GM12892 (cell line): ENCODE results near the gene CHSY1.
A peak's percentile ranks its signal among the peaks of the same experiment; 100 is the strongest.
"Not testable (repeated sequence)": the region's sequence is repeated elsewhere in the genome, so short reads cannot be mapped to it uniquely, and the experiment has no call there.

ENCODE experiments used
- DNase-seq: peaks from one replicate; pipeline ENCODE4 v3.0.0; 2011; ENCODE audit not compliant: insufficient read length
- FAIRE-seq: peaks from 2 replicates; lab custom pipeline; 2011; peaks lifted over from hg19 to GRCh38; lab: Jason Lieb, UNC
- POLR2A ChIP-seq: IDR thresholded peaks from 2 replicates; pipeline ENCODE4 v1.6.1; 2011; ENCODE audit warnings: low read depth, low read length, control low read depth
- POLR2AphosphoS5 ChIP-seq: IDR thresholded peaks from 2 replicates; pipeline ENCODE4 v1.6.1; 2011; ENCODE audit warnings: low read depth, low read length, control low read depth
- TAF1 ChIP-seq: IDR thresholded peaks from 2 replicates; pipeline ENCODE4 v1.6.1; 2011; ENCODE audit warnings: low read depth, mild to moderate bottlenecking, control low read depth, low read length, borderline replicate concordance

CHSY1 gene

DNA sequence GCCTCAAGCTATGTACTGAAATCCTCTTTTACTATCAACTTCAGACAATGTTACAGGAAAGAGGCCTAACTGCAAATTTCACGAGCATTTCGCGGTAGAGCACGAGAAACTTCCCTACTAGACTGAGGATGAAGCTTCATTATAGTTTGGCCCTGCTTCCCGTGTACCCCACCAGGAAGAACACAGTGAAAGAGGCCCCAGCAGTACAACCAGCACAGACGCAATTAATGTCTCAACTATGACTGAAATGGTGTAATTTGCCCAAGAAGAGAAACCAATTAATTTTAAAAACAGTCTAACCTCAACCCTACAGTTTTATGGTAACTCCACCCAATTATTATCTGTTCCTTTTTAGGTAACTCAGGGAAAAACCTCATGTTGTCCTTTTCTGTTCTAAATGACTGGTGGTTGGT is 12.1 kb downstream of the CHSY1 start:
- DNase-seq: no peak
- TF ChIP-seq POLR2A: 0 out of 2 replicates have a peak, but pooled peaks have one; percentile 10
- TF ChIP-seq POLR2AphosphoS5: no peak
- TF ChIP-seq TAF1: no peak
- FAIRE-seq: peak; percentile 57

DNA sequence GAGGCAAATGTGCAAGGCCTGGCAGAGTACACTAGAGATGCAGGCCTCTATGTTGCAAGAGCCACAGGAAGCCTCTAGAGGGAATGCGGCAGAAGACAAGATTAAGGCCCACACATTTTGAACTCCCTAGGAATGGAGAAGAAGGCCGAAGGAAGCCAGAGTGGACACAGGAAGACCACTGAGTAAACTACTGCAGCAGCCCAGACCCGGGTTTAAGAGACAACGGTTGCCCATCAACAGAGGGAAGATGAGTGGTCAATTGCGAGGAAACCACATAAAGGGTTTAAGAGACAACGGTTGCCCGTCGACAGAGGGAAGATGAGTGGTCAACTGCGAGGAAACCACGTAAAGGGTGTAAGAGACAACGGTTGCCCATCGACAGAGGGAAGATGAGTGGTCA is 14.6 kb downstream of the CHSY1 start:
- DNase-seq (no peak), FAIRE-seq (no peak)
- TF ChIP-seq POLR2A: no peak
- TF ChIP-seq TAF1: no peak
- no peak for TF ChIP-seq POLR2AphosphoS5

DNA sequence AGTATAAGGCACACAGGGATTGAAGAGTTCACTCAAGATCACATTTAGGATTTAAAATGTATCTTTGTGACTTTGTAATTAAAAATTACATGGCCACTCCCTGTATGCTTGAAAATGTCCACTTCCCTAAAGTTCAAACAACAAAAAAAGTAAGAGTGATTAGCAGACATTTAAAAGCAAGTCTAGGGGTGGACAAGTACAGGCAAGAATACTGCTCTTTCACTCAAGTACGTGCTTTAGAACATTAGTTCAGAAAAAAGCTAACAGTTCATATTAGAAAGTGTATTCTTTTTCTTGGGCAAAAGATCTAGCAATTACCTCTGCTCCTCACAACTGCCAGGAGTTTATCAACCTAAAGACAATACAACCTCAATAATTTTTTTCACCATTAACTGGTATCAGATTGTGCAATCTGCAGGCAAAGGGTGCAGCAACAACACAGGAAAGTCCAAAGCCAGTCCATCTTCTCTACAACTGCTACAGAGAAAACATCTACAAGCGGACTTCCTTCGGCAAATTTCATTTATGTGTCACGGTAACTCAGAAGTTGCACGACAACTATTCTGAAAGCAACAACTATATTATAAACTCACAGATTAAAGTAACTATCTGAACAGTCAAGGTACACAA is 18.1 kb downstream of the CHSY1 start:
- FAIRE-seq (no peak), DNase-seq (no peak)
- TF ChIP-seq TAF1: no peak
- TF ChIP-seq POLR2A: no peak
- TF ChIP-seq POLR2AphosphoS5: no peak

DNA sequence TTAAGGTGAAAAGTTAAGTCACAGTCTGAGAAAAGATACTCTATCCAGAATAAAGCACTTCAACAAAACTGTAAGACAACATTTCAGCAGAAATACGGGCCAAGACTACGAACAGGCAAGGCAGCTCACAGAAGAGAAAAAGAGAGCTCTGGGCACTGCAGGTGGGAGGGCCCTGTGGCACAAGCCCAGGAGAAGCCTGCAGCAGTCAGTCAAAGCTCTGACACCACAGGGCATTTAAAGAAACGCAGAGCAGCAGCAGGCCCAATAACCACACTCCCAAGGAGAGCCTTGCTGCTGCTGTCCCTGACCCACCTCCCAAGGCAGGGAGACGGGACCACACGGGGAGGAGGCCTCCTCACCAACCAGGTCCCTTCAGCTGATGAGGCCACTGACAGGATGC is 19.2 kb downstream of the CHSY1 start:
- TF ChIP-seq TAF1 (no peak), POLR2AphosphoS5 (no peak), POLR2A (no peak)
- FAIRE-seq (no peak), DNase-seq (no peak)

DNA sequence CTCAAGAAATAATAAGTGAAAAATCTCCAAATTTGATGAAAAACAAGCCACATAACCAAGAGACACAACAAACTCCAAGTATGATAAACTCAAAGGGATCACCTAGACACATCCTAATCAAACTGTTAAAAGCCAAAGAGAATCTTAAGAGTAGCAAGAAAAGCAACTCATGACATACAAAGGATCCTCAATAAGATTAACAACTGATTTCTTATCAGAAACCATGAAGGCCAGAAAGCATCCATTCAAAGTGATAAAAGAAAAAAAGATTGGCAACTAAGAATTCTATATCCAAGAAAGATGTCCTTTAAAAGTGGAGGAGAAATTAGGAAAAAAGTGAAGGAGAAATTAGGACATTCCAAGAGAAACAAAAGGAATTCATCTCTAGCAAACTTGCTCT is 23.5 kb downstream of the CHSY1 start:
- no peak for DNase-seq
- TF ChIP-seq TAF1: no peak
- no peak for FAIRE-seq

DNA sequence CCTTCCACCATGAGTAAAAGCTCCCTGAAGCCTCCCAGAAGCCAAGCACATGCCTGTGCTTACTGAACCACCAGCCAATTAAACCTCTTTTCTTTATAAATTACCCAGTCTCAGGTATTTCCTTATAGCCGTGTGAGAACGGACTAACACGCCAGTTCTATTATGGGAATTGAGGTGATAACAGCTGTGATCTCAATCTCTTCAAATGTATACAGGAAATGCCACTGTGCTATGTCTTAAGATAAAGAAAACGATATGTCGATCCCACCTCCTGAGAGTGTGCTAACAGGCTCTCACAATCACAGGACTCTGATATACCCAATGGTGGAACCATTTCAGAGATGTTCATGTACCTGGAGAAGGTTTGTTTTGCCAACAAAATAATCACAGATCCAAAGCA is 26.2 kb downstream of the CHSY1 start:
- no peak for FAIRE-seq
- TF ChIP-seq POLR2A (no peak), TAF1 (no peak), POLR2AphosphoS5 (no peak)
- DNase-seq: no peak

DNA sequence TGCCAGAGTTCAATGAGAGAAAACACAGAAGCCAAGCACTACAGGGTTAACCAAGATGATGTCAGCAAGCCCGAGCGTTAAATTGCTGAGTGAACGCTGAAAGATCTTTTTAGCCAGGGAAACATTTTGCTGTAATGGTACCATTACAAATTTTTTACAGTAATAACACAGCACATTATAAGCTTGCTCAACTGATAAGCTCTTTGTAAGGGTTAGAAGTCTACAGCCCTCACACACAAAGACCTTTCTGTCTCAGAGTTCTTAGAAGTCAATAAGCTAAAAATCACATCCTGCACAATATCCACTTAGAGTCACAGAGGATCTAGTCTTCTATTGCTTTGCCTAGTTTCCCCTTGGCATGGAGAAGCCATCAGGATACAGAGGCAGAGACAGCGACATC is 29.9 kb downstream of the CHSY1 start:
- no peak for FAIRE-seq
- DNase-seq: no peak
- no peak for TF ChIP-seq TAF1
- no peak for TF ChIP-seq POLR2AphosphoS5
- TF ChIP-seq POLR2A: no peak

DNA sequence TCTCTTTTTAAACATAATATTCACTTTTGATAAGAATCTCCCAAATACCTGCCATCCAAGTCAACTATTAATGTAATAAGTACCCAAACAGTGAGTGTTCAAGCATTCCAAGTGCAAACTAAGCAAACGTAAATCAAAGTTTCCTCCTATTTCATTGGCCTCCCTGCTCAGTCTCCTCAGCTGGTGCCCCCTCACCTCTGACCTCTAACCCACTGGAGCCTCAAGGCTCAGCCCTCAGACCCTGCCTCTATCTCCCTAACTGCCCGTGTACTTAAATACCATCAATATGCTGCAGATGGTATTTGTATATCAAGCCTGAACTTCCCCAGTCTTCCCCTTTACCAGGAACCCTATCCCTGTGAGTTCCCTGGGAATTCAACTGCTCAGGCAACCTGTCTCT is 31.8 kb downstream of the CHSY1 start:
- FAIRE-seq (no peak), DNase-seq (no peak)
- no peak for TF ChIP-seq POLR2AphosphoS5

DNA sequence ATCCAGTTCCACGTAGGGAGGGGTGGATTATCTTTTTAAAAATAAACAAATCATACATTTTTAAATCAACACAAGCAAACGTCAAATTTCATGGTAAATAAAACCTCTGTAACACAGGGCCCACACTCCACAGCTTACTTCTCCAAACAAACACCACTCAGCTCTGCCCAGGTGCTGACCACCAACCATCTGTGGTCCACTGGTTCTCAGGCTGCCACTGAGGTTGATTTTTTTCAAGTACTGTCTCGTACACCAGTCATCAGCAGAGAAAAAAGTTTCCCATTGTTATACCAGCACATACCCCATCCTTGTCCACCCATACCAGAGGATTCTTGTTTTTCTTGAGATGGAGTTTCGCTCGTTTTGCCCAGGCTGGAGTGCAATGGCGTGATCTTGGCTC is 32.4 kb downstream of the CHSY1 start:
- TF ChIP-seq TAF1 (no peak), POLR2A (no peak), POLR2AphosphoS5 (no peak)
- FAIRE-seq: no peak
- DNase-seq: no peak

DNA sequence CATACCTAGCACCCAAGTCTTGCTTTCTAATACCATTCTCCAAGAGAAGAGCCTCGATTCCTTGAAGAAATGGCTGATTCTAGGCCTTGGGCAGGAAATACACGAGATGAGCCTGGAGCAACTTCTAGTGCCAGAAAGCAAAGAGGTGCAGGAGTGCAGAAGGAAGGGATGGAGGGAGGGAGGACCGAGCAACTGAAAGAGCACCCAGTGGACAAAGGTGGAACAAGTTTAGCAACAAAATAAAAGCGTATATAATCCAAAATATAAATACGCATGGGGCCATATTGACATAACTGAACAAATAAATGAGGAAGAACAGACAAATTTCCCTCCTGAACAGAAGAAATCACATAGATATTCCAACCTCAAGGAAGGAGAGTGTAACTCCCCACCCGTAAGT is 34.4 kb downstream of the CHSY1 start:
- DNase-seq: no peak
- TF ChIP-seq TAF1 (no peak), POLR2AphosphoS5 (no peak), POLR2A (no peak)
- no peak for FAIRE-seq

DNA sequence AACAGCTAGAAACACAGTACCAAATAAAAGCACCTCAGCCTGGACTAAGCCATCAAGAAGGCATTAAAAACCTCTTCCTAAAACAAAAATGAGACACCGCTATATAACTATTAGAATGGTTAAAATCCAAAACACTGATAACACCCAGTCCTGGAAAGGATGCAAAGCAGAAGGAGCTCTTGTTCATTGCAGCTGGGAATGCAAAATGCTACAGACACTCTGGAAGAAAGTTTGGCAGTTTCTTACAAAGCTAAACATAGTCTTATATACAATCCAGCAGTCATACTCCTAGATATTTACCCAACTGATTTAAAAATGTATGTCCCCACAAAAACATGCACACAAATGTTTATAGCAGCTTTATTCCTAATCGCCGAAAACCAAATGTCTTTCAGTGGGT is 35.7 kb downstream of the CHSY1 start:
- DNase-seq (no peak), FAIRE-seq (no peak)
- TF ChIP-seq POLR2AphosphoS5: no peak
- no peak for TF ChIP-seq TAF1
- no peak for TF ChIP-seq POLR2A

DNA sequence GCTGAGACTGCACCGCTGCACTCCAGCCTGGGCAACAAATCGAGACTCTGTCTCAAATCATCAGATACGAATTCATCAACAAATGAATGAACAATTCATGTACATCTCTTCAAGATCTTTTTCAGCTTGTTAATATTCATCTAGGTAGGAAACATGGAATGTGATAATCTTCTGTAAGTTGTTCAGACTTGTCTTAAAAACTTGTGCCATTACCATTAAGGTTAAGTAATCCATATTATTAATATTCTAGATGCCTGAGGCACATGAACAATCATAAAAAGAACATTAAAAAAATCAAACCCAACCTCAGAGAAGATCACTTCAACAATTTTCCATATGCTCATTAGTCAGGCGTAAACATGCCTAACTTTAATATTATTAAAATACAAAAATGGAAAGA is 36.2 kb downstream of the CHSY1 start:
- no peak for TF ChIP-seq POLR2AphosphoS5
- no peak for TF ChIP-seq TAF1
- no peak for TF ChIP-seq POLR2A
- no peak for DNase-seq
- FAIRE-seq: no peak

DNA sequence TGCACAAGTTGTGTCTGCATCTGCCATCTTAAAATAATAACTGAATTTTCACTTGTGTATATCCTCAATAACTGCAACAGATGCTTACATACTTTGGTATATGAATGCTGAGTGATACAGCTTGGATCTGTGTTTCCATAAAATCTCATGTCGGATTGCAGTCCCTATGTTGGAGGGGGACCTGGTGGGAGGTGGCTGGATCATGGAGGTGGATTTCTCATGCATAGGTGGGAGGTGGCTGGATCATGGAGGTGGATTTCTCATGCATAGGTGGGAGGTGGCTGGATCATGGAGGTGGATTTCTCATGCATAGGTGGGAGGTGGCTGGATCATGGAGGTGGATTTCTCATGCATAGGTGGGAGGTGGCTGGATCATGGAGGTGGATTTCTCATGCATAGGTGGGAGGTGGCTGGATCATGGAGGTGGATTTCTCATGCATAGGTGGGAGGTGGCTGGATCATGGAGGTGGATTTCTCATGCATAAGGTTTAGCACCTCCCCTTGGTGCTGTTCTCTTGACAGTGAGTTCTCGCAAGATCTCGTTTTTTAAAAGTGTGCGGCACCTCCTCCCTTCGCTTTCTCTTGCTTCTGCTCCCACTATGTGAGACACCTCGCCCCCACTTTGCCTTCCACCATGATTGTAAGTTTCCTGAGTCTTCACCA is 37.3 kb downstream of the CHSY1 start:
- not testable (repeated sequence) for FAIRE-seq, DNase-seq
